PC-3 (cell line): ENCODE data around the gene RIPOR3. TPM values are rescaled to one million over a fixed set of nuclear protein-coding genes. Genes with fewer than 3 reads are reported as not detected.

ENCODE experiments used
- ATAC-seq: fragments of 200-7000 bp; cut with Tn5 transposase; 2 replicates; pipeline ENCODE4 v1.9.1; 2020; ENCODE audit warnings: mild to moderate bottlenecking, moderate library complexity
- BruUV-seq: library from RNA; stranded (reverse); fragments of 400-500 nt; replicated peaks from 2 replicates; lab custom pipeline; 2021; lab: Mats Ljungman, UMichigan
- CTCF ChIA-PET: fragments of 300-600 bp; sonication (Branson Sonifier 250); formaldehyde crosslinking; loops from one replicate; lab custom pipeline; 2022; ENCODE audit warnings: antibody characterized with exemption; lab: Charles Lee
- POLR2A ChIA-PET: fragments of 300-600 bp; sonication (Branson Sonifier 250); formaldehyde crosslinking; loops from one replicate; lab custom pipeline; 2022; ENCODE audit warnings: antibody characterized with exemption; ENCODE audit not compliant: unreplicated experiment; lab: Charles Lee
- DNase-seq: peaks from one replicate; pipeline ENCODE4 v3.0.0-alpha.2; 2015
- H2AFZ ChIP-seq: fragments of 300-600 bp; sonication (generic); 2 replicates; pipeline ENCODE4 v1.6.0; 2016; ENCODE audit warnings: antibody characterized with exemption, low read length
- H3F3A ChIP-seq: fragments of 300-600 bp; sonication (generic); one replicate; pipeline ENCODE4 v1.6.0; 2017; ENCODE audit warnings: antibody characterized with exemption, low read length, control low read depth, mild to moderate bottlenecking; ENCODE audit not compliant: unreplicated experiment
- H3K27ac ChIP-seq: fragments of 300-600 bp; sonication (generic); 2 replicates; pipeline ENCODE4 v1.5.1; 2016; ENCODE audit warnings: mild to moderate bottlenecking, low read length
- H3K27me3 ChIP-seq: fragments of 300-600 bp; sonication (generic); 2 replicates; pipeline ENCODE4 v1.6.1; 2016; ENCODE audit warnings: low read length, mixed read lengths
- H3K36me3 ChIP-seq: fragments of 300-600 bp; sonication (generic); 2 replicates; pipeline ENCODE4 v1.6.1; 2016; ENCODE audit warnings: low read depth, mixed run types, low read length, mixed read lengths
- H3K4me1 ChIP-seq: fragments of 300-600 bp; sonication (generic); 2 replicates; pipeline ENCODE4 v1.5.1; 2016; ENCODE audit warnings: low read length; ENCODE audit not compliant: insufficient read depth
- H3K4me2 ChIP-seq: fragments of 300-600 bp; sonication (generic); 2 replicates; pipeline ENCODE4 v1.6.0; 2016; ENCODE audit warnings: low read length
- H3K4me3 ChIP-seq: fragments of 300-600 bp; sonication (generic); 2 replicates; pipeline ENCODE4 v1.5.1; 2016; ENCODE audit warnings: mild to moderate bottlenecking, low read length, mixed read lengths
- H3K79me2 ChIP-seq: fragments of 300-600 bp; sonication (generic); 2 replicates; pipeline ENCODE4 v1.6.1; 2017; ENCODE audit warnings: low read length, mixed read lengths
- H3K9ac ChIP-seq: fragments of 300-600 bp; sonication (generic); 2 replicates; pipeline ENCODE4 v1.6.0; 2016; ENCODE audit warnings: mild to moderate bottlenecking, low read length
- H3K9me2 ChIP-seq: fragments of 300-600 bp; sonication (generic); replicated peaks from 2 replicates; pipeline ENCODE4 v1.6.1; 2016; ENCODE audit warnings: mixed run types, low read length, mixed read lengths
- H3K9me3 ChIP-seq: fragments of 300-600 bp; sonication (generic); 2 replicates; pipeline ENCODE4 v1.6.1; 2016; ENCODE audit warnings: low read length, mixed read lengths
- H4K20me1 ChIP-seq: fragments of 300-600 bp; sonication (generic); 2 replicates; pipeline ENCODE4 v1.6.1; 2016; ENCODE audit warnings: low read length, mixed read lengths
- EZH2 ChIP-seq: fragments of 300-600 bp; sonication (generic); IDR thresholded peaks from one replicate; pipeline ENCODE4 v1.6.1; 2017; ENCODE audit warnings: antibody characterized with exemption, mild to moderate bottlenecking, low read length; ENCODE audit not compliant: unreplicated experiment
- EZH2phosphoT487 ChIP-seq: fragments of 300-600 bp; sonication (generic); IDR thresholded peaks from 2 replicates; pipeline ENCODE4 v1.6.1; 2018; ENCODE audit warnings: mild to moderate bottlenecking, antibody characterized with exemption, low read length, borderline replicate concordance
- intact Hi-C: fragments of 100-400 bp; cut with micrococcal nuclease; formaldehyde crosslinking; loops from 2 replicates; pipeline ENCODE4 v1.9.0; 2023
- total RNA-seq: library from RNA; depleted of rRNA; stranded (reverse); fragments of >200 nt; gene quantifications from 2 replicates; pipeline ENCODE4 v1.2.3, GENCODE V29; 2014
- TF ChIP-seq, protein P1 (sequence below): fragments of 300-600 bp; sonication (generic); conservative IDR thresholded peaks from 2 replicates; pipeline ENCODE4 v1.5.1; 2017; ENCODE audit warnings: antibody characterized with exemption, low read depth, mild to moderate bottlenecking, low read length

RIPOR3 gene
- total RNA-seq, 1 experiment from 2014 or later: 0.04 TPM

DNA sequence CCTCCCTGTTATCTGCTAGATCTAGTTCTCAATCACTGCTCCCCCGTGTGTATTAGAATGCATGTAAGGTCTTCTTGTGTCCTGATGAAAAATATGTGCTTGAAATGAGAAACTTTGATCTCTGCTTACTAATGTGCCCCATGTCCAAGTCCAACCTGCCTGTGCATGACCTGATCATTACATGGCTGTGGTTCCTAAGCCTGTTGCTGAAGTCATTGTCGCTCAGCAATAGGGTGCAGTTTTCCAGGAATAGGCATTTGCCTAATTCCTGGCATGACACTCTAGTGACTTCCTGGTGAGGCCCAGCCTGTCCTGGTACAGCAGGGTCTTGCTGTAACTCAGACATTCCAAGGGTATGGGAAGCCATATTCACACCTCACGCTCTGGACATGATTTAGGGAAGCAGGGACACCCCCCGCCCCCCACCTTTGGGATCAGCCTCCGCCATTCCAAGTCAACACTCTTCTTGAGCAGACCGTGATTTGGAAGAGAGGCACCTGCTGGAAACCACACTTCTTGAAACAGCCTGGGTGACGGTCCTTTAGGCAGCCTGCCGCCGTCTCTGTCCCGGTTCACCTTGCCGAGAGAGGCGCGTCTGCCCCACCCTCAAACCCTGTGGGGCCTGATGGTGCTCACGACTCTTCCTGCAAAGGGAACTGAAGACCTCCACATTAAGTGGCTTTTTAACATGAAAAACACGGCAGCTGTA, 107.7 kb downstream of the RIPOR3 start:
- peaks cover 54% of the 10 kb centered on the region for H3K36me3 ChIP-seq
- no peak overlapping the region for H3K9ac ChIP-seq
- H3K4me1 ChIP-seq: no peaks in the 10 kb centered on the region
- POLR2A ChIA-PET: no interaction called here
- H3K9me2 ChIP-seq: no peaks in the 10 kb centered on the region
- no peak for ATAC-seq
- no peak overlapping the region for H3K27ac ChIP-seq
- H4K20me1 ChIP-seq: no peaks in the 10 kb centered on the region
- H3K4me3 ChIP-seq: no peak overlapping the region
- intact Hi-C loops: no loop called here
- no peaks in the 10 kb centered on the region for H3F3A ChIP-seq
- BruUV-seq: TSS peak; percentile 23
- no peaks in the 10 kb centered on the region for H3K27me3 ChIP-seq
- CTCF ChIA-PET: no interaction called here
- H3K4me2 ChIP-seq: no peak overlapping the region
- H3K79me2 ChIP-seq: no peaks in the 10 kb centered on the region
- H2AFZ ChIP-seq: no peak overlapping the region
- H3K9me3 ChIP-seq: no peaks in the 10 kb centered on the region
- DNase-seq: no peak
- no peak for TF ChIP-seq EZH2phosphoT487

DNA sequence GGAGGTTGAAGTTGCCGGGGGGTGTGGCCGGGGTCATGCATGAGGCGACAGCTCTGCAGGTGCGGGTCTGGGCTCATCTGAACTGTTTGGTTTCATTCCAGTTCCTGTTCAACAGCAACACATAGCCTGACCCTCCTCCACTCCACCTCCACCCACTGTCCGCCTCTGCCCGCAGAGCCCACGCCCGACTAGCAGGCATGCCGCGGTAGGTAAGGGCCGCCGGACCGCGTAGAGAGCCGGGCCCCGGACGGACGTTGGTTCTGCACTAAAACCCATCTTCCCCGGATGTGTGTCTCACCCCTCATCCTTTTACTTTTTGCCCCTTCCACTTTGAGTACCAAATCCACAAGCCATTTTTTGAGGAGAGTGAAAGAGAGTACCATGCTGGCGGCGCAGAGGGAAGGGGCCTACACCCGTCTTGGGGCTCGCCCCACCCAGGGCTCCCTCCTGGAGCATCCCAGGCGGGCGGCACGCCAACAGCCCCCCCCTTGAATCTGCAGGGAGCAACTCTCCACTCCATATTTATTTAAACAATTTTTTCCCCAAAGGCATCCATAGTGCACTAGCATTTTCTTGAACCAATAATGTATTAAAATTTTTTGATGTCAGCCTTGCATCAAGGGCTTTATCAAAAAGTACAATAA, 108.6 kb downstream of the RIPOR3 start:
- no peak overlapping the region for H3K4me3 ChIP-seq
- H3K4me2 ChIP-seq: no peak overlapping the region
- BruUV-seq: no TSS peak
- no peak for TF ChIP-seq EZH2
- TF ChIP-seq, protein P1, sequence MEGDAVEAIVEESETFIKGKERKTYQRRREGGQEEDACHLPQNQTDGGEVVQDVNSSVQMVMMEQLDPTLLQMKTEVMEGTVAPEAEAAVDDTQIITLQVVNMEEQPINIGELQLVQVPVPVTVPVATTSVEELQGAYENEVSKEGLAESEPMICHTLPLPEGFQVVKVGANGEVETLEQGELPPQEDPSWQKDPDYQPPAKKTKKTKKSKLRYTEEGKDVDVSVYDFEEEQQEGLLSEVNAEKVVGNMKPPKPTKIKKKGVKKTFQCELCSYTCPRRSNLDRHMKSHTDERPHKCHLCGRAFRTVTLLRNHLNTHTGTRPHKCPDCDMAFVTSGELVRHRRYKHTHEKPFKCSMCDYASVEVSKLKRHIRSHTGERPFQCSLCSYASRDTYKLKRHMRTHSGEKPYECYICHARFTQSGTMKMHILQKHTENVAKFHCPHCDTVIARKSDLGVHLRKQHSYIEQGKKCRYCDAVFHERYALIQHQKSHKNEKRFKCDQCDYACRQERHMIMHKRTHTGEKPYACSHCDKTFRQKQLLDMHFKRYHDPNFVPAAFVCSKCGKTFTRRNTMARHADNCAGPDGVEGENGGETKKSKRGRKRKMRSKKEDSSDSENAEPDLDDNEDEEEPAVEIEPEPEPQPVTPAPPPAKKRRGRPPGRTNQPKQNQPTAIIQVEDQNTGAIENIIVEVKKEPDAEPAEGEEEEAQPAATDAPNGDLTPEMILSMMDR: no peak
- no peak for TF ChIP-seq EZH2phosphoT487
- H3K9ac ChIP-seq: no peak overlapping the region
- no peak overlapping the region for H3K27ac ChIP-seq
- ChIA-PET CTCF (no interaction called here), POLR2A (no interaction called here)
- intact Hi-C loops: no loop called here
- H3K36me3 ChIP-seq: peaks cover 62% of the 10 kb centered on the region
- H3F3A ChIP-seq: no peaks in the 10 kb centered on the region
- no peaks in the 10 kb centered on the region for H4K20me1 ChIP-seq
- no peaks in the 10 kb centered on the region for H3K4me1 ChIP-seq
- no peak overlapping the region for H2AFZ ChIP-seq
- DNase-seq: no peak
- no peaks in the 10 kb centered on the region for H3K79me2 ChIP-seq
- no peaks in the 10 kb centered on the region for H3K27me3 ChIP-seq
- H3K9me2 ChIP-seq: no peaks in the 10 kb centered on the region
- ATAC-seq: no peak
- no peaks in the 10 kb centered on the region for H3K9me3 ChIP-seq

- Histone ChIP-seq H3F3A (no peaks in the 10 kb centered on the region), H2AFZ (no peak overlapping the region), H3K36me3 (peaks cover 66% of the 10 kb centered on the region), H3K79me2 (no peaks in the 10 kb centered on the region), H3K9ac (no peak overlapping the region), H3K9me2 (no peaks in the 10 kb centered on the region), H4K20me1 (no peaks in the 10 kb centered on the region), H3K4me2 (no peak overlapping the region), H3K9me3 (no peaks in the 10 kb centered on the region), H3K4me1 (no peaks in the 10 kb centered on the region), H3K27me3 (no peaks in the 10 kb centered on the region), H3K4me3 (no peak overlapping the region), H3K27ac (no peak overlapping the region)
- TF ChIP-seq, protein P1: no peak
- TF ChIP-seq EZH2phosphoT487: no peak
- TF ChIP-seq EZH2: no peak
- intact Hi-C loops: no loop called here
- no TSS peak for BruUV-seq
- DNase-seq (no peak), ATAC-seq (no peak)
- POLR2A ChIA-PET: interaction anchor here (0.6 kb wide), 1 partner anchor 758 kb away, joined by 11 read pairs; no protein-coding TSS in a partner anchor
- CTCF ChIA-PET: interaction anchor here (0.6 kb wide), 1 partner anchor 385 kb away, joined by 4 read pairs; no protein-coding TSS in a partner anchor
Measured at GRCh38 chr20:50582092-50582491, 109.2 kb downstream of the RIPOR3 start.
